HepG2 (cell line): Measurements from ENCODE around the gene PARP3. TPM values are rescaled to one million over a fixed set of nuclear protein-coding genes. Genes with fewer than 3 reads are reported as not detected.

ENCODE experiments used
- AHR ChIP-seq: IDR thresholded peaks from 2 replicates; pipeline ENCODE4 v1.6.1; 2018; ENCODE audit warnings: missing genetic modification reagents, missing compliant biosample characterization
- BATF2 ChIP-seq: sonication (generic); formaldehyde crosslinking; IDR thresholded peaks from 2 replicates; pipeline ENCODE4 v1.8.0; 2022; ENCODE audit warnings: mild to moderate bottlenecking, missing genetic modification reagents, moderate library complexity
- ERF ChIP-seq: IDR thresholded peaks from 2 replicates; pipeline ENCODE4 v1.6.1; 2018; ENCODE audit warnings: missing biosample characterization, missing genetic modification reagents
- HOXD1 ChIP-seq: sonication (generic); formaldehyde crosslinking; IDR thresholded peaks from 2 replicates; pipeline ENCODE4 v1.5.0; 2020; ENCODE audit warnings: missing genetic modification reagents
- KAT7 ChIP-seq: IDR thresholded peaks from 2 replicates; pipeline ENCODE4 v1.6.1; 2018; ENCODE audit warnings: borderline replicate concordance, missing compliant biosample characterization
- NAIF1 ChIP-seq: sonication (generic); formaldehyde crosslinking; IDR thresholded peaks from 2 replicates; pipeline ENCODE4 v1.5.0; 2020; ENCODE audit warnings: mild to moderate bottlenecking, missing genetic modification reagents, borderline replicate concordance
- NFAT5 ChIP-seq: sonication (generic); formaldehyde crosslinking; IDR thresholded peaks from 2 replicates; pipeline ENCODE4 v1.4.0; 2020; ENCODE audit warnings: missing genetic modification reagents
- RARG ChIP-seq: sonication (generic); formaldehyde crosslinking; IDR thresholded peaks from 2 replicates; pipeline ENCODE4 v1.4.0; 2020; ENCODE audit warnings: low read depth, mild to moderate bottlenecking, missing genetic modification reagents
- SALL1 ChIP-seq: sonication (generic); formaldehyde crosslinking; IDR thresholded peaks from 2 replicates; pipeline ENCODE4 v1.8.0; 2022; ENCODE audit warnings: mild to moderate bottlenecking, missing genetic modification reagents
- SETDB1 ChIP-seq: sonication (generic); formaldehyde crosslinking; IDR thresholded peaks from 2 replicates; pipeline ENCODE4 v1.5.1; 2020; ENCODE audit warnings: missing genetic modification reagents, mild to moderate bottlenecking, borderline replicate concordance
- SP140L ChIP-seq: sonication (generic); formaldehyde crosslinking; IDR thresholded peaks from 2 replicates; pipeline ENCODE4 v1.4.0; 2020; ENCODE audit warnings: missing genetic modification reagents, borderline replicate concordance
- TFDP1 ChIP-seq: IDR thresholded peaks from 2 replicates; pipeline ENCODE4 v1.6.1; 2016; ENCODE audit warnings: missing compliant biosample characterization, missing genetic modification reagents, borderline replicate concordance
- ZBTB2 ChIP-seq: sonication (generic); formaldehyde crosslinking; IDR thresholded peaks from 2 replicates; pipeline ENCODE4 v1.8.0; 2022; ENCODE audit warnings: low read depth, missing genetic modification reagents
- ZNF546 ChIP-seq: sonication (generic); formaldehyde crosslinking; conservative IDR thresholded peaks from 2 replicates; pipeline ENCODE4 v1.8.1; 2023; ENCODE audit warnings: mild to moderate bottlenecking, missing genetic modification reagents
- ZSCAN25 ChIP-seq: sonication (generic); formaldehyde crosslinking; IDR thresholded peaks from 2 replicates; pipeline ENCODE4 v1.8.0; 2022; ENCODE audit warnings: mild to moderate bottlenecking, missing genetic modification reagents
- polyA plus RNA-seq, 8 experiments: library from polyadenylated mRNA; depleted of rRNA in 3 of 8; stranded (reverse) in 7 of 8; unstranded in 1 of 8; fragments of >200 nt; fragmentation: Illumina TruSeq in 4 of 8; extraction: Trizol in 4 of 8; gene quantifications; 2 replicates each; pipeline versions ENCODE4 v1.2.1 to v1.2.3, GENCODE V29; 2011 to 2016; ENCODE audit warnings: low read depth in 4 of 8, missing spikeins in 1 of 8, mixed read lengths in 1 of 8; ENCODE audit not compliant: insufficient read depth in 1 of 8
- total RNA-seq, 5 experiments: library from RNA; depleted of rRNA; stranded (reverse); fragments of >200 nt; fragmentation: Illumina TruSeq; extraction: Trizol; gene quantifications; 2 replicates each; pipeline ENCODE4 v1.2.3, GENCODE V29; 2016; ENCODE audit warnings: low read depth in 1 of 5

PARP3 gene
- total and polyA plus RNA-seq, 2 of the 13 experiments (the other 11 are each of a cell fraction or from before 2014, with no cell fraction given) = 11.2 to 21.5 TPM

- TF ChIP-seq ZBTB2 (CRISPR knock-in tag) (0 out of 2 replicates have a peak, but pooled peaks have one; percentile 4), NFAT5 (CRISPR knock-in tag) (no peak; the same call in 1 of the 2 replicates), BATF2 (CRISPR knock-in tag) (no peak), ERF (no peak; the same call in 1 of the 2 replicates), RARG (CRISPR knock-in tag) (no peak), TFDP1 (CRISPR knock-in tag) (no peak), NAIF1 (CRISPR knock-in tag) (no peak), ZSCAN25 (CRISPR knock-in tag) (no peak), ZNF546 (CRISPR knock-in tag) (peak; percentile 31; the same call in 1 of the 2 replicates), KAT7 (CRISPR knock-in tag) (no peak), AHR (CRISPR knock-in tag) (no peak), SALL1 (CRISPR knock-in tag) (no peak), SETDB1 (no peak), SP140L (CRISPR knock-in tag) (no peak), HOXD1 (CRISPR knock-in tag) (no peak)
Observed at GRCh38 chr3:51974277-51974962, 32.3 kb downstream of the PARP3 start (continued).
